ENCODE results near the gene PNLIP.

Gene PNLIP

DNA sequence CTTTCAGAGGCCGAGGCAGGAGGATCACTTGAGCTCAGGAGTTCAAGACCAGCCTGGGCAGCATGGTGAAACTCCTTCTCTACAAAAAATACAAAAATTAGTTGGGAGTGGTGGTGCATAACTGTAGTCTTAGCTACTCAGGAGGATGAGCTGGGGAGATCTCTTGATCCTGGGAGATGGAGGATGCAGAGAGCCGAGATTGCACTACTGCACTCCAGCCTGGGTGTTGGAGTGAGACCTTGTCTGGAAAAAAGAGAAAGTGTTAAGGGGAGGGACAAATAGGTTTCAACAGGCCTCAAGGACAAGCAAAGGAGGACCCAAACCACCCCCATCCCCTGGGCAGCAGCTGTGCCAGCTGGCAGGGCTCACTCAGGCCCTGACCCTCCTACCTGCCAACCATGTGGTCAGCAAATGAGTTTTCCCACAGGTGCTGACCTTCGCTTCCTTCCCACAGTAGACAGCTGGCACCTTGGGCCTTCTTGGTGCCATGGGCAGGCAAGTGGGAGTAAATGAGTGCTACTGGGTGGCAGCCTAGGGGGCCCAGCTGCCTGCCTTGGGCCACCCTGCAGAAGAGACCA is 69.6 kb downstream of the PNLIP start:
- peaks cover 0 to 2% of the 10 kb centered on the region in 2 donors for H3K9me3 ChIP-seq (ENCODE audit: control insufficient read depth in 2 of 2, low read length in 2 of 2)
- H3K4me1 ChIP-seq (ENCODE audit: control insufficient read depth, insufficient read depth, low read length), result no peaks in the 10 kb centered on the region
- no peak overlapping the region for H3K4me3 ChIP-seq (ENCODE audit: low read length in 2 of 2)
- H3K36me3 ChIP-seq (ENCODE audit: control insufficient read depth in 2 of 2, insufficient read depth in 2 of 2, low read length in 2 of 2), result no peaks in the 10 kb centered on the region
- H3K9ac ChIP-seq (ENCODE audit: low read length in 2 of 2), result no peak overlapping the region
- H3K27ac ChIP-seq (ENCODE audit: low read length), result no peak overlapping the region
- H3K27me3 ChIP-seq (ENCODE audit: control insufficient read depth in 1 of 2, insufficient read depth in 2 of 2, low read length in 2 of 2), result peaks cover 3 to 6% of the 10 kb centered on the region in 2 donors

Measured in stomach smooth muscle (tissue), 2 donors.